GM10266 (cell line): ENCODE results near the gene PTPRK.

Experiments
- DNase-seq: peaks from one replicate; pipeline ENCODE4 v3.0.0; 2012; ENCODE audit errors: extremely low spot score
- TF ChIP-seq, protein P1 (sequence below): IDR thresholded peaks from 2 replicates; pipeline ENCODE4 v1.5.1; 2012; ENCODE audit warnings: mild to moderate bottlenecking, low read depth; ENCODE audit not compliant: control insufficient read depth, insufficient read depth; ENCODE audit errors: missing control alignments

Gene PTPRK

DNA sequence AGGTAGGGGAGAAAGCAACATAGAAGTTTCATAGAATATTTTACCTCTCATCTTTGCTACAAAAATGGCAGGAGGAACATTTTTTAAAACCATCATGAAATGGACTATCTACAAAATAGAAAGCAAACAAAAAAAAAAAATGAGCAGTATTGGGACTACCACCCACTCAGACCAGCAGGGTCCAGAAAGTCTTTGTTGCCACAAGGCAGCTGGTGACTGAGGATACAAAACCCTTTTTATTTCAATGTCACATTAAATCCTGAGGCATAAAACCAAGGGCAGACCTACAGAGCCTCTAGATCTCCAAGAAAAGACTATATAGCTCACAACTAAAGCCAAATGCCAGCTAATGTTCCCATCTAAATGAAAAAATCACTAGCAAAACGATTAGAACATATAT lies 282.2 kb downstream of the PTPRK start:
- TF ChIP-seq, protein P1, sequence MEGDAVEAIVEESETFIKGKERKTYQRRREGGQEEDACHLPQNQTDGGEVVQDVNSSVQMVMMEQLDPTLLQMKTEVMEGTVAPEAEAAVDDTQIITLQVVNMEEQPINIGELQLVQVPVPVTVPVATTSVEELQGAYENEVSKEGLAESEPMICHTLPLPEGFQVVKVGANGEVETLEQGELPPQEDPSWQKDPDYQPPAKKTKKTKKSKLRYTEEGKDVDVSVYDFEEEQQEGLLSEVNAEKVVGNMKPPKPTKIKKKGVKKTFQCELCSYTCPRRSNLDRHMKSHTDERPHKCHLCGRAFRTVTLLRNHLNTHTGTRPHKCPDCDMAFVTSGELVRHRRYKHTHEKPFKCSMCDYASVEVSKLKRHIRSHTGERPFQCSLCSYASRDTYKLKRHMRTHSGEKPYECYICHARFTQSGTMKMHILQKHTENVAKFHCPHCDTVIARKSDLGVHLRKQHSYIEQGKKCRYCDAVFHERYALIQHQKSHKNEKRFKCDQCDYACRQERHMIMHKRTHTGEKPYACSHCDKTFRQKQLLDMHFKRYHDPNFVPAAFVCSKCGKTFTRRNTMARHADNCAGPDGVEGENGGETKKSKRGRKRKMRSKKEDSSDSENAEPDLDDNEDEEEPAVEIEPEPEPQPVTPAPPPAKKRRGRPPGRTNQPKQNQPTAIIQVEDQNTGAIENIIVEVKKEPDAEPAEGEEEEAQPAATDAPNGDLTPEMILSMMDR: no peak
- DNase-seq: no peak

DNA sequence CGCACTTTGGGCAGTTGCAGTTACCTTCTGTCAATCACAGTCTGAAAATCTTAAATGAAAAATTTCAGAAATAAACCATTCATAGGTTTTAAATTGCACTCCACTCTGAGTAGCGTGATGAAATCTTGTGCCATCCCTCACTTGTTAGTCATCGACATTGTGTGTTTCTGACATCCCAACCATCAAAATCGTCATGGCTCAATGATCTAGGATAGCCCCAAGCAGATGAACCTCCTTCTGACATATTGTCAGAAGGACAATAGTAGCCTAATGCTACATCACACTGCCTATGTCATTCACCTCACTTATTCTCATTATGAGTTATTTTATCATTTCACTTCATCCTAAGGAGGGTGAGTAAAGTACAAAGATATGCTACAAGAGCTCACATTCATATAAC lies 284.8 kb downstream of the PTPRK start:
- TF ChIP-seq, protein P1: no peak
- DNase-seq: no peak

DNA sequence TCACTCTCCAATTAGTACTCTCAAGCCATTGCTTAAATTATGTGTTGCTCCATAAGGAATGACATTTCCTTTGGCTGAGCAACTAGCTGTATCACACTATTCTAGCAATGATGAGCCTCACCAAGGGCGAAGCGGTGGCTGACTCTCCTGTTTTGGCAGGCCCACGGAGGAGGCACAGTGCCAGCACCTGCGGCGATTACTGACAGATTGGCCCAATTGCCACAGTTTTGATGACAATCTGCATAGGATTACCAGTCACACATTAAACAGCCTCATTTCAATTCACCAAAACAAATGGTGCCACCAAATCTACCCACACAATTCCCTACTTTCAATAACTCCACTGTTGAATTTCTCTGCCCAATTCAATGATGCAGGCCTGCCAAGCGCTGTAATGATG lies 286.9 kb downstream of the PTPRK start:
- no peak for DNase-seq
- TF ChIP-seq, protein P1: no peak

DNA sequence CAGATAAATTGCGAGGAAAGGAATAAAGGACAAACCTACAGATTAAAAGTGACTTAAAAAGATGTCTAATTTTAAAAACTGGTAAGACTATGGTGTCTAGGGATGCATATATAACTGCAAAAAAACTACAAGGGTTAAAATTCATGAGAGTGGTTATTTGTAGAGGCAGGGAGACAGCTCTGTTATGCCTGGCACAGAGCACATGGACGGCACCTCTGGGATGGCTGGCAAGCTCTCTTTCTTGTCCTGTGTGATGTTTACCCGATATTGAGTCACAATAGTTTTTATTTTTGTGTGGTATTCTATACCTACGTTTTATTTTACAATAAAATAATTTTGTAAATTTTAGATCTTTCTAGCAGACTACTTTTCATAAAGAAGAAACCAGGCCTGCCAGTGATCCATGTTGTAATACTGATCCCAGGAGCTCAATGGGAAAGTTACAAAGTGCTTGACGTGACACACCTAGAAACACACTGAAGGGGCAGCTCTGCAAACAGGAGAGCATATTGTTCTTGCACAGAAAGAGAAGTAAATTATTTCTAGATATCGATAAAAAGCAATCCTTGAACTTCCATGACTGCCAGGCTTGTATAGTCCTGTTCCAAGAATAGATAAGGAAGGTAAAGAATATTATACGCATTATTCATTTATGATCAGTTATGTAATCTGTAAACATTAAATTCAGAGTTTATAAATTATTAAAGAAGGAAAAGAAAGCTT lies 290.0 kb downstream of the PTPRK start:
- TF ChIP-seq, protein P1: no peak
- DNase-seq: no peak

DNA sequence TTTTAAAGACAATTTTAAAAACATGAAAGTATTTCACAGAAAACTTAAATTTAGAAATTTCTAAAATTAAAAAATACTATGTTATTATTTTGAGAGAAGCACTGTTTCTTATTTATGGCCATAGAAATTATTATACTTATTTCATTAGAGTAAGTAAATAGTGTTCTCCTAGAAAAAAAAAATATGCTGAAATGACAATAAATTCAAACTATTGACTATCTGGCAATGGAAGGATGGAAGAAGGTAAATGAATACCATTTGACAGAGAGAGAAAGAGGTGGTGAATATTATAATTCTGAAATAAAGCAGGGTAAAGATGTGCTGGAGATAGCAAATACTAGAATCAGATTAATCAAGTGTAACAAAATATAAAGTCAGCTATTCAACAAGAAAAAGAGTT lies 294.8 kb downstream of the PTPRK start:
- TF ChIP-seq, protein P1: no peak
- DNase-seq: no peak

DNA sequence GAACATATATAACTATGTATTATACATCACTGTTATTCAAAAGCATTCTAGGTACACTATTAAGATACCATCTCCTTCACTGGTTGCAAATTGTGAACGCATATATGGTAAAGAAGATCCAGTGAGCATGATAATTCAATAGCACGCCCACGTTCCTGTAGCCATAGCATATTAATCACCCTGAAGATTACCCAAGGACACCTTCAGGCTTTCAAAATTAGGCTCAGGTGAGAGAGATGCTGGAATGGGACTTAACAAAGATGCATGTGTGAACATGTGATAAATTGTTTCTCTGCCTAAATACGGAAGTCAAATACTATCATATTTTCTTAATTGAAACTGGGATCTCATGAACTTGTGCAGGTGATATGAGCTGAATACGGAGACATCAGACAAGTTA lies 303.5 kb downstream of the PTPRK start:
- TF ChIP-seq, protein P1: no peak
- no peak for DNase-seq

DNA sequence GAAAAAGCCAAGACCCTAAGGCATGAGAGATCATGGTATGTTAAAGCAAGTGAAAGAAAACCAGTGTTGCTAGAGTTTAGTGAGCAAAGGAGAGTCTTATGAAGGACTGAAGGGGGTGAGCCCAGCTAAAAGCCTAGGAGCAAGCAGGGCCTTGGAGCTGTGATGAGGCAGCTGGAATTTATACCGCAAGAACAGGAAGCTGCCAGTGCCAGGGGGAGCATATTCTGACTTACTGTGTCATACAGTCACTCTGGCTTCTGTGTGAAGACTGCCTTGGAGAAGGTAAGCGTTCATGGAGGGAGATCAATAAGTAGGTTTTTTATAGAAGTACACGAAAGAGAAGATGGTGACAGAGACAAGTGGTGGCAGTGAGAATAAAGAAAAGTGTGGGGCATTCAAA lies 310.6 kb downstream of the PTPRK start:
- no peak for DNase-seq
- TF ChIP-seq, protein P1: no peak
